ENCODE data around the gene ATP6V0C.

DNA sequence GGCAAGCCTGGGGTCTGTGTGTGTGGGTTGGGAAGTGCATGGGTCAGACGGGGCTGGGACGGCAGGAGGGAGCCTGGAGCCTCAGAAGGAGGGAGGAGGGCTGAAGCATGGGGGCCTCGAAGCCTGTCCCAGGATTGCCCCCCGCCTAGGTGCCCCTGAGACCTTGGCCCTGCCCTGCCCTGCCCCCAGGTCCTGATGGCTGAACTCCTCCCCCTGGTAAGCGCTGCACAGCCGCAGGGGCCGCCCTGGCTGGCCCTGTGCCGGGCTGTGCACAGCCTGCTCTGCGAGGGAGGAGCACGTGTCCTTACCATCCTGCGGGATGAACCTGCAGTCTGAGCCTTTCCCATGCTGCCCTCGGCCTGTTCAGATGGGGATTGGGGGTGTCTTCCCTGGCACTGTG is 49.4 kb upstream of the ATP6V0C start:
- TF ChIP-seq EZH2phosphoT487 (IDR thresholded peaks at IDR 0.05; ENCODE audit: low read depth, severe bottlenecking, unreplicated experiment), result no peak
- TF ChIP-seq, protein P1, sequence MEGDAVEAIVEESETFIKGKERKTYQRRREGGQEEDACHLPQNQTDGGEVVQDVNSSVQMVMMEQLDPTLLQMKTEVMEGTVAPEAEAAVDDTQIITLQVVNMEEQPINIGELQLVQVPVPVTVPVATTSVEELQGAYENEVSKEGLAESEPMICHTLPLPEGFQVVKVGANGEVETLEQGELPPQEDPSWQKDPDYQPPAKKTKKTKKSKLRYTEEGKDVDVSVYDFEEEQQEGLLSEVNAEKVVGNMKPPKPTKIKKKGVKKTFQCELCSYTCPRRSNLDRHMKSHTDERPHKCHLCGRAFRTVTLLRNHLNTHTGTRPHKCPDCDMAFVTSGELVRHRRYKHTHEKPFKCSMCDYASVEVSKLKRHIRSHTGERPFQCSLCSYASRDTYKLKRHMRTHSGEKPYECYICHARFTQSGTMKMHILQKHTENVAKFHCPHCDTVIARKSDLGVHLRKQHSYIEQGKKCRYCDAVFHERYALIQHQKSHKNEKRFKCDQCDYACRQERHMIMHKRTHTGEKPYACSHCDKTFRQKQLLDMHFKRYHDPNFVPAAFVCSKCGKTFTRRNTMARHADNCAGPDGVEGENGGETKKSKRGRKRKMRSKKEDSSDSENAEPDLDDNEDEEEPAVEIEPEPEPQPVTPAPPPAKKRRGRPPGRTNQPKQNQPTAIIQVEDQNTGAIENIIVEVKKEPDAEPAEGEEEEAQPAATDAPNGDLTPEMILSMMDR (IDR thresholded peaks at IDR 0.05; ENCODE audit: poor library complexity), result no peak
